GM21423 (cell line): Measurements from ENCODE around the gene C12orf57.

ENCODE experiments used
- ATAC-seq: cut with Tn5 transposase; IDR thresholded peaks from one replicate; pipeline ENCODE4 v1.9.1; 2021; ENCODE audit warnings: mild to moderate bottlenecking, moderate library complexity; ENCODE audit not compliant: unreplicated experiment

The C12orf57 gene

DNA sequence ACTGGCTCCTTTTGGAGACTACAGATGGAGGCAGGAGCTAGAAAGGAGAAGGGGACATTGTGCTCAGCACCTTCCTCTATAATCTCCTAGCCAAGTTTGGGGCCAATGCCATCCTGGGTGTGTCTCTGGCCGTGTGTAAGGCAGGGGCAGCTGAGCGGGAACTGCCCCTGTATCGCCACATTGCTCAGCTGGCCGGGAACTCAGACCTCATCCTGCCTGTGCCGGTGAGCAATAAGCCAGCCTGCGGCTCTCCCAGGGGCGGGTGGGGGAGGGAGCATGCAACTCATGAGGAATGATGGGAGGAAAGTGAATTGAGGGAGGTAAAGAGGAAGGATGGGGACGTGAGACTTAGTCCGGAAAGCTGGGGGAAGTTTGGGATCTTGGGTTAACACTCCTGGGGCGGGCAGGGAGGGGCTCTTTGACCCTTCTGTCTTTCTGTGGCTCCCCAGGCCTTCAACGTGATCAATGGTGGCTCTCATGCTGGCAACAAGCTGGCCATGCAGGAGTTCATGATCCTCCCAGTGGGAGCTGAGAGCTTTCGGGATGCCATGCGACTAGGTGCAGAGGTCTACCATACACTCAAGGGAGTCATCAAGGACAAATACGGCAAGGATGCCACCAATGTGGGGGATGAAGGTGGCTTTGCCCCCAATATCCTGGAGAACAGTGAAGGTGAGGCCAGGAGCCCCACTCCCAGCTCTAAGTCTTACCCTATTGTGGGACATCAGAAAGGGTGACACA, 26.2 kb upstream of the C12orf57 start:
- no peak for ATAC-seq

DNA sequence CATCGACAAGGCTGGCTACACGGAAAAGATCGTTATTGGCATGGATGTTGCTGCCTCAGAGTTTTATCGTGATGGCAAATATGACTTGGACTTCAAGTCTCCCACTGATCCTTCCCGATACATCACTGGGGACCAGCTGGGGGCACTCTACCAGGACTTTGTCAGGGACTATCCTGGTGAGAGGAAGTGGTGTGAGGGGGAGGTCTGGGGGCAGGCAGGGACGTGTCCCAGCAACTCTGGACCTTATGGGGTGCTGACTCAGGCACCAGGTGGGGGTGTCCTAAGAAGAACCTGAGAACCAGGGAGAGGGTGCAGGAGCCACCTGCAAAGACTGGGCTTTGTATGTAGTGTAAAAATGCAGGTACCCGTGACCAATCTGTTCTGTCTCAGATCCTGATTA, 24.2 kb upstream of the C12orf57 start:
- no peak for ATAC-seq

DNA sequence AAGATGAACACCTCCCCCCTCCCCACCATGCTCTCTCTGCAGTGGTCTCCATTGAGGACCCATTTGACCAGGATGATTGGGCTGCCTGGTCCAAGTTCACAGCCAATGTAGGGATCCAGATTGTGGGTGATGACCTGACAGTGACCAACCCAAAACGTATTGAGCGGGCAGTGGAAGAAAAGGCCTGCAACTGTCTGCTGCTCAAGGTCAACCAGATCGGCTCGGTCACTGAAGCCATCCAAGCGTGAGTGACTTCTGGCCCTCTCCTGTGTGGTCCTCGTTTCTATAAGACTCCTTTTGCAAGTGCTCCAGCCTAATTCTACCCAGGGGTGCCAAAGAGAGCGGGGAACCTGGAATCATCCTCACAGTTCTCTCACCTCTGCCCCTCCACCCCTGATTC, 22.3 kb upstream of the C12orf57 start:
- no peak for ATAC-seq

DNA sequence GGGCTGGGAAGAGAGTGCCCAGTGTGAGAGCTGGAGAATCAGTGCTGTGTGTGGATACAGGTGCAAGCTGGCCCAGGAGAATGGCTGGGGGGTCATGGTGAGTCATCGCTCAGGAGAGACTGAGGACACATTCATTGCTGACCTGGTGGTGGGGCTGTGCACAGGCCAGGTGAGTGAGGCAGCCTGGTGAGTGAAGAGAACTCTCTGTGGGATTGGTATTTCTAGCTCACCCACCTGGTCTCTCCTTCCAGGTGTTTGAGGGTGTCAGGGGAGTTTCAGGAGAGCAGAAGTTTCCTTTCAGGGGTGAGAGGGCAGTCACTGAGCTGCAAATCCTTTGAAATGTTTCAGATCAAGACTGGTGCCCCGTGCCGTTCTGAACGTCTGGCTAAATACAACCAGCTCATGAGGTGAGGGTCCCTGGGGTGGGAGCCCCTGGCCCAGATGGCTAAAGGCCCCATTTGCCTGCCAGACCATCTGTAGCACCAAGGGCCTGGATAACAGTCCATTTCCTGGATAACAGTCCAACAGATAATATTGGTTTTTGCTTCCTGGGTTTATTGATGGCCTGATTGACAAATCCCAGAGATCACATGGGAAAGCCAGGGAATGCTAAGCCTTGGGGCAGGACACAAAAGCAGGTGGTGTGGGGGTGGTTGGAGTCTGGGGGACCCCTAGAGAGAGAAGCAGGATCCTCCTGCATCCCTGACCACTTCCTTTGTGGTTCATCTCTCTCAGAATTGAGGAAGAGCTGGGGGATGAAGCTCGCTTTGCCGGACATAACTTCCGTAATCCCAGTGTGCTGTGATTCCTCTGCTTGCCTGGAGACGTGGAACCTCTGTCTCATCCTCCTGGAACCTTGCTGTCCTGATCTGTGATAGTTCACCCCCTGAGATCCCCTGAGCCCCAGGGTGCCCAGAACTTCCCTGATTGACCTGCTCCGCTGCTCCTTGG, 21.6 kb upstream of the C12orf57 start:
- no peak for ATAC-seq

DNA sequence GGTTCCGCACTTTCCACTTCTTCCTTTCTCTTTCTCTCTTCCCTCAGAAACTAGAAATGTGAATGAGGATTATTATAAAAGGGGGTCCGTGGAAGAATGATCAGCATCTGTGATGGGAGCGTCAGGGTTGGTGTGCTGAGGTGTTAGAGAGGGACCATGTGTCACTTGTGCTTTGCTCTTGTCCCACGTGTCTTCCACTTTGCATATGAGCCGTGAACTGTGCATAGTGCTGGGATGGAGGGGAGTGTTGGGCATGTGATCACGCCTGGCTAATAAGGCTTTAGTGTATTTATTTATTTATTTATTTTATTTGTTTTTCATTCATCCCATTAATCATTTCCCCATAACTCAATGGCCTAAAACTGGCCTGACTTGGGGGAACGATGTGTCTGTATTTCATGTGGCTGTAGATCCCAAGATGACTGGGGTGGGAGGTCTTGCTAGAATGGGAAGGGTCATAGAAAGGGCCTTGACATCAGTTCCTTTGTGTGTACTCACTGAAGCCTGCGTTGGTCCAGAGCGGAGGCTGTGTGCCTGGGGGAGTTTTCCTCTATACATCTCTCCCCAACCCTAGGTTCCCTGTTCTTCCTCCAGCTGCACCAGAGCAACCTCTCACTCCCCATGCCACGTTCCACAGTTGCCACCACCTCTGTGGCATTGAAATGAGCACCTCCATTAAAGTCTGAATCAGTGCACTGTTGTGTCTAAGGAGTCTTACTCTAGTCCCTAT, 20.7 kb upstream of the C12orf57 start:
- no peak for ATAC-seq

DNA sequence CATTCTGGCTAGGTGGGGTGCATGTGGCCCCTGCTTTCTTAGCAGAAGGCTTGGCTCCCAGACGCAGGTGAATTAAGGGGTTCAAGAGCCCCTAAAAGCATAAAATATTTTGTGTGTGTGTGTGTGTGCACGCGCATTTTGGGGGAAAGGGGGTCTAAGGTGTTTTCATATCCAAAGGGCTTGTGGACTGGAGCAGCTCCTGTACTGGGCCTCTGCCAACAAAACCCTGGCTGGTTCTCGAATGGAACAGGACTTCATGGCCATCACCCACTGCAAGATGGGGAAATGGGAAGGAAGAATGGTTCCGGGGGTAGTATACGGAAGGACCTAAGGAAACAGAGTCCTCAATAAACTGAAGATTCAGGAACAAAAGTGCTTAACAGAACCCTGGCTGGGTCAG, 20.0 kb upstream of the C12orf57 start:
- ATAC-seq: no peak

DNA sequence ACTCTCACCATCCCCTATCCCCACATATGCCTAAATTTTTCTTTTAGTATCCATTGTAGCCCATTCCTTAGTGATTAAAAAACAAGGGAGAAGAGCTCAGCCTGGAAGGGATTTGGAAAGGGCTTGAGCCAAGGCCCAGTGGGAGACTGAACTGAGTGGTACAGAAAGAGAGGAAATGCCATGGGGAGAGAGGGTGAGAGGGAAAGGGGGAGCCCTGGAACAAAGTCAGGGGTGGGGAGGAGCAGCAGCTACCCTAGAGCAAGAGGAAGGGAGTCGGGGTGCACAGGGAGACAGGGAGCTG, 18.6 kb upstream of the C12orf57 start:
- no peak for ATAC-seq

DNA sequence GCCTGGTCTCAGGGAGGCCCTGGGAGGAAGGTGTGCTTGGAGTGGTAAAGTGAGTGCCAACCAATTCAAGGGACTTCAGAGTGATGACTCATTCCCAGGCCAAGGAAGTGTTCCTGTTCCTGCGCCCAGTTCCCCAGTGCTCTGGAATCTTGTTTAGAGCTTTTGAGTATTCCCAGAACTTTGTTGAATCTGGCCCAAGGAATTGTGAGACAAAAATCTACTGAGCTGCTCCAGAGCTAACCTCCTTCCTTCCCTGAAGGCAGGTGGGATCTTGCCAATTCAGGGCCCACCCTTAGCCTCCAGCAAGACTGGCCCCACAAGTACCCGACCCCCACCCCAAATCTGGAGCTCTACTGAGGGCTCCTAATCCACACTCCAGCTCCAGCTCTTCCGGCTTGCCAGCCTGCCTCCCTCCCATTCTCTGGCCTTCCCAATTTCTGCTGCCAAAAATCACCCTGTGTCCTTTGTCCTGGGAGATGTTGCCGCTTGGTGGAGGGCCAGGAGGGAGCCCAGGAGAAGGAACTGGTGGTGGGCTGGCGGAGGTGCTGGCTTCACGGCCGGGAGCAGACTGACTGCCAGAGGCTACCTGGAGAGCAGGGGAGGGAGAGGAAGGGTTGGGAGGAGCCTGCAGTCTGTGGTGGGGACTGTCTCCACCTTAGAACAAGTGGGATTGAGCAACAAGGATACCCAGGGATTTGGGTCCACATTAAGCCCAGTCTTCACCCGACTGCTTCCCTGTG, 18.1 kb upstream of the C12orf57 start:
- ATAC-seq: no peak

DNA sequence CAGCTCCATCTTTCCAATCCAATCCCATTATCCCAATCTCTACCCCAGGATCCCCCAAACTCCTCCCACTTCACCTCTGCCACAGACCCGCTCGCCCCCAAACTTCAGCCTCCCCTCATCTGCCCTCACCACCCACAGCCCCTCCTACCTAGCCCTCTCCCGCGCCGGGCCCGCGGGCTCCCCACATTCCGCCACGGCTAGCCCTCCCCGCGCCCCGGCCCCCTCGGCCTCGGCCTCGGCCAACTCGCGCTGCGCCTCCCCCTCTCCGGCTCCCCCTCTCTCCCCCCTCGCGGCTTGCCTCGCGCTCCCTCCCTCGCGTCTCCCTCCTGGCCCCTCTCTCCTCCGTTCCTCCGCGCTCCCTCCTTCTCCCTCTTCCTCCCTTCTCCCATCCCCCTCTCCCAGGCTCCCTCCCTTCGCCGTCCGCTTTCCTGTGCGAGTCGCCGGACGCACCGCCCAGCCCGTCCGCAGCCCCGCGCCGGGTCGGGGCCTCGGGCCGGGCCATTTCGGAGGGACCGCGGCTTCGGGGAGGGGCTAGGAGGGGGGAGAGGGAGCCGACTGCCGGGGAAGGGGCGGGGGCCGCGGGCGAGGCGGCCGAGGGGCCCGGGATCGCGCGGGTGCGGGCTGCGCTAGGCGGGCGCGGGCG, 16.3 kb upstream of the C12orf57 start, which contains the start of gene ATN1:
Gene ATN1 (plus strand): TSS at position 581 of the 643 bp plus-strand sequence. CDS start 6,043 bp downstream, outside the sequence.
- no peak for ATAC-seq

DNA sequence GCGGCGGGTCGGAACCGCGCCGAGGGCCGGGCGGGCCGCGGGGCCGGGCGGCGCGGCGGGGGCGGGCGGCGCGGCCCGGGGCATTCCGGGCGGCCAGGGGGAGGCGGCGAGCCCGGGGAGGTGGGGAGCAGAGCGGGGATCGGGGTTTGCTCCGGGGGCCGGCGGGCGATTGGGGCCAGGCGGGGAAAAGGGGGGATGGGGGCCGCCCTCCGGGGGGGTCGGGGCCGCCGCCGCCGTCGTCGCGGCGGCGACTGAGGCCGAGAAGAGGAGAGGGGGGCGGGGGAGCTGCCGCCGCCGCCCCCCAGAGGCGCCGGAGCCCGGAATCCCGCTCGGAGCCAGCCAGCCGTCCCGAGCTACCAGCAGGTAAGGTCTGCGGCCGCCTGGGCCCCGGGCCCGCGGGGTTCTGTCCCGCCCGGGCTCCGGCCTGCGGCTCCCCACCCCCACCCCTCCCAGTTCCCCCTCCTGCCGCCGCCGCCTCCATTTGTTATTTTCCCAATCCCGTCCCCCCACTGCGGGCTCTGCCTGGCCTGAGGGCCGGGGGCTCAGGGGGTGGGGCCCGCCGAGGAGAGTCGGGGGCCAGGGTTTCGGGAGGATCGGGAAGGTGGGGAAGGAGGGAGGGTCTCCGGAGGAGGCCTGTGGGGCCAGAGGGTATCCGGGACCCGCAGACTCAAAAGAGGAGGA, 15.7 kb upstream of the C12orf57 start:
- ATAC-seq: no peak

DNA sequence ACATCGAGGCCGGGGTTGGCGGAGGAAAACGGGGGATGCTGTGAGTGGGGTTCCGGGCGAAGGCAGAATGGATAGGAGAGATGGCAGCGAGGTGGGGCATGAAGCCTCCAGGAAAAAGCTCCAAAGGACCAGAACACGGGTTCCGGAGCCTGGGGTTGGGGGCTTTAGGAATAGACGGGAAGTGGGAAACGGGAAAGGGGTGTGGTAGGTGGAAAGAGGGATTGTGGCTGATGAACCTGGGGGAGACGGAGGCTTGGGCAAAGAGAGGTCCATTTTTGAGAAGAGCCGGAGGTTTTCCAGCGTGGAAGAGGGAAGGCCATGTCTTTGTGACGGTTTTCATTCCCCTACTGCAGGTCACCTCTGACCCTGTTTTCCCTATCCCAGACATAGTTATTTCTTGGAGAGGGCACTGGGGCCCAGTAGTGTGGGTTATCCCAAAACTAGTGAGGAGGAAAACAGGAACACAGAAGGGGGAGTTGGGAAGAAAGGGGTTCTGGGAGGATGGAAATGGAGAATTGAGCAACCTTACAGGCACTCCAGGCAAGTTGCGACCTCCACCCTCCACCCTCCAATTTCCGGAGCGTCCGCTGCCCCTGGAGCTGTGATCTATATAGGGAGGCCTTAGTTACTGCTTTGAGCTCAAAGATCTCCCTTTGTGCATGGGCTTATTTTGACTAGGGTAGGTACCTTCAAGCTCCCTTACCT, 15.0 kb upstream of the C12orf57 start:
- ATAC-seq: no peak

DNA sequence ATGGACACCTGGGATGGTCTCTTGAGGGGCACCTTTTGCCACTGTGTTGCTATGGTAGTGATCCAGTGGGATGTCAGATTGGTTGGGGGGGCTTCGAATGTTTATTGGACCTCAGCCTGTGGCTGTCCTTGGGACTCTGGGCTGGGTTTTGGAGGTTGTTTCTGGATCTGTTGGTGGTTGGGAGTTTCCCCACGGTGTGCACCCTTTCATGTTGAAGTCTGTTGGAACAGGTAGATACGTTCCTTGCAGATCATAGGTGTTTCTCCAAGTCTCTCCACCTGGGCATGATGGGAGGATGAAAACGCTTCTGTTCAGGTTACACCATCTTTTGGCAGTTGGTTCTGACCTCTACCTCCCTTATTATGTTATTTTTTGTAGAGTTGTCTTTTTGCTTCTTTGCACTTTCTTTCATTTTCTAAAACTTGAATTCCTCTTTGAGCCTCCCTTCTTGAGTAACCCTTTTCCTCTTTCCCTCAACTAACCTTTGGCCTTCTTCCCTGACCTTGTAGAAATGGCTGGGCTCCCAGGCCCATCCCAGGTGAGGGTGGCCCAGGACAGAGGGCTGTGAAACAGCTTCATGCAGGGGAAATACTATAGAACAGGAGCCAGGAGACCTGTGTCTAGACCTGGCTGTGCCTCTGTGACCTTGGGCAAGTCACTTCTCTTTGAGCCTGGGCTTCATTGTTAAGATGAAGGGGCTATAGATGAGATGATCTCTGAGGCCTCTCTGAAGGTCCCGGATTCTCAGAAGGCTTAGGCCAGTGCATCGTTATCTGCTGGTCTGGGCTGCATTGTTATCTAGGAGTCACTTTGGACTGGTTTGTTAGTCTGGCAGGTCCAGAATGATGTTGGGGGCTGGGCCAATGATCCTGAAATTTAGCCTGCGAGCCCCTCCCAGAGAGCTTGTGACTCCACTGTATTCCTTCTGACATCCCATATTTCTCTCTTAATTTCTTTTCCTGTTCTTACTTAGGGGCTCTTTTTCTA, 14.1 kb upstream of the C12orf57 start:
- no peak for ATAC-seq

DNA sequence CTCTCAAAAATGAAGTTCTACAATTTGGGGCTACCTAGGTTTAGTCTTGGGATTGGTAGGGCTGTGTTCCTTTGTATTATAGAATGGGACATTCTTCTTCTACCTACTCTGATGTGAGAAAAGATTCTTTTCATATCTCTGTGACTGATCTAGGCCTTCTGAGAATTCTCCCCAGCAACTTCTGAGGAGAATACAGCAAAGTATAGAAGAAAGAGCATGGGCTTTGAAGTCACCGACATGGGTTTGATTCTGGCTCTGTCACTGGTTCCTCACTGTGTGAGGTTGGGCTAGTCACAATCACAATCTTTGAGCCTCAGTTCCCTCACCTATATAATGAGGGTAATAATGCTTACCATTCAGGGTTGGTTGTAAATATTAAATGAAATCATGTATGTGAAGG, 11.1 kb upstream of the C12orf57 start:
- no peak for ATAC-seq

DNA sequence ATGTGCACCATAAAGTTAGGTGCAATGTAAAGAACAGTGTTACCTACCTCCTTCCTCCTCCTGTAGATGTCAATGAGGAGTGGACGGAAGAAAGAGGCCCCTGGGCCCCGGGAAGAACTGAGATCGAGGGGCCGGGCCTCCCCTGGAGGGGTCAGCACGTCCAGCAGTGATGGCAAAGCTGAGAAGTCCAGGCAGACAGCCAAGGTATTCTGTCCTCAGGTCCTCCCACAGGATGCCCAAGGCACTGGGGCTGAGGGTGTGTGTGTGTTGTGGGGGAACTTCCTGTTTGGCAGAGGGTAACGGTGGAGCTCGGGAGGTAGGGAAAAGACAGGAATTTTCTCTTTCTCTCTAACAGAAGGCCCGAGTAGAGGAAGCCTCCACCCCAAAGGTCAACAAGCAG, 9.7 kb upstream of the C12orf57 start:
- no peak for ATAC-seq

DNA sequence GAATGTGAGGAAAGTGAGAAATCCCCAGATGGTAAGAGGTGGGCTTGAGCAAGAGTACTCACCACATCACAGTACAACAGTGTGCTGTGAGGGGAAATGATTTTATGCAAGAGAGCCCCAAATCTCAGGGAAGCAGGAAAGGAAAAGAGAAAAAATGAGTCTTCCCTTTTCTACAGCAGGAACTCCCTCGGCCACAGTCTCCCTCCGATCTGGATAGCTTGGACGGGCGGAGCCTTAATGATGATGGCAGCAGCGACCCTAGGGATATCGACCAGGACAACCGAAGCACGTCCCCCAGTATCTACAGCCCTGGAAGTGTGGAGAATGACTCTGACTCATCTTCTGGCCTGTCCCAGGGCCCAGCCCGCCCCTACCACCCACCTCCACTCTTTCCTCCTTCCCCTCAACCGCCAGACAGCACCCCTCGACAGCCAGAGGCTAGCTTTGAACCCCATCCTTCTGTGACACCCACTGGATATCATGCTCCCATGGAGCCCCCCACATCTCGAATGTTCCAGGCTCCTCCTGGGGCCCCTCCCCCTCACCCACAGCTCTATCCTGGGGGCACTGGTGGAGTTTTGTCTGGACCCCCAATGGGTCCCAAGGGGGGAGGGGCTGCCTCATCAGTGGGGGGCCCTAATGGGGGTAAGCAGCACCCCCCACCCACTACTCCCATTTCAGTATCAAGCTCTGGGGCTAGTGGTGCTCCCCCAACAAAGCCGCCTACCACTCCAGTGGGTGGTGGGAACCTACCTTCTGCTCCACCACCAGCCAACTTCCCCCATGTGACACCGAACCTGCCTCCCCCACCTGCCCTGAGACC, 8.2 kb upstream of the C12orf57 start:
- no peak for ATAC-seq

DNA sequence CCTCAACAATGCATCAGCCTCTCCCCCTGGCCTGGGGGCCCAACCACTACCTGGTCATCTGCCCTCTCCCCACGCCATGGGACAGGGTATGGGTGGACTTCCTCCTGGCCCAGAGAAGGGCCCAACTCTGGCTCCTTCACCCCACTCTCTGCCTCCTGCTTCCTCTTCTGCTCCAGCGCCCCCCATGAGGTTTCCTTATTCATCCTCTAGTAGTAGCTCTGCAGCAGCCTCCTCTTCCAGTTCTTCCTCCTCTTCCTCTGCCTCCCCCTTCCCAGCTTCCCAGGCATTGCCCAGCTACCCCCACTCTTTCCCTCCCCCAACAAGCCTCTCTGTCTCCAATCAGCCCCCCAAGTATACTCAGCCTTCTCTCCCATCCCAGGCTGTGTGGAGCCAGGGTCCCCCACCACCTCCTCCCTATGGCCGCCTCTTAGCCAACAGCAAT, 7.6 kb upstream of the C12orf57 start:
- no peak for ATAC-seq
